Raji (cell line): ENCODE data around the gene CDH6.

Experiments used
- POLR2A ChIP-seq: IDR thresholded peaks from 2 replicates; pipeline ENCODE4 v1.6.1; 2011; ENCODE audit warnings: low read depth, low read length, control low read depth; ENCODE audit not compliant: insufficient read depth

The CDH6 gene

GRCh38 chr5:31193591-31194467, at the start of gene CDH6:
Gene CDH6, plus strand, starts transcription at chr5:31193686. Its CDS starts 73,788 bp downstream, at chr5:31267474.
- no peak for TF ChIP-seq POLR2A

GRCh38 chr5:31144364-31144763, 49.1 kb upstream of the CDH6 start:
- TF ChIP-seq POLR2A = no peak

DNA sequence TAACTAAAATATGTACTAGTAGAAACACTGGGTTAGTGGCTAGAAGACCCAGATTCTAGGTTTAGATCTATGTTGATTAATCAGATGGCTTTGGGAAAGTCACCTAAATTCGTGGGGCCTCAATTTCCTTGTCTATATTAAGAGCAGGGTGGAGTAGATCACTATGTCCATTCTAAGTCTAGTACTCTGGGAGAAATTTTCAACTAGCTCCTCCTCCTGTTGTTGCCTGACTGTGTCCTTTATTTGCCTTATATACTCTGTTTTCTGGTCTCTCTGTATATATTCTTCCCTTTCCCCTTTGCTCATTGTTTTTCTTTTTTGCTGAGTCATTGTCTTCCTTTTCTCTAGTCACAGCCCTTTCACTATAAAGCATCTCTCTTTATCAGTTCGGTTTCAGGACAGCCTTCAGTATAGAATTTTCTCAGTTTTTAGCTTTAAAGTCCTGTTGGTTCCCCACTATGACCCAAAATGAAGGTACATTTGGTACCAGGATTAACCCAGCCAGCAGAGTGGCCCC, 44.5 kb upstream of the CDH6 start:
- TF ChIP-seq POLR2A = no peak

DNA sequence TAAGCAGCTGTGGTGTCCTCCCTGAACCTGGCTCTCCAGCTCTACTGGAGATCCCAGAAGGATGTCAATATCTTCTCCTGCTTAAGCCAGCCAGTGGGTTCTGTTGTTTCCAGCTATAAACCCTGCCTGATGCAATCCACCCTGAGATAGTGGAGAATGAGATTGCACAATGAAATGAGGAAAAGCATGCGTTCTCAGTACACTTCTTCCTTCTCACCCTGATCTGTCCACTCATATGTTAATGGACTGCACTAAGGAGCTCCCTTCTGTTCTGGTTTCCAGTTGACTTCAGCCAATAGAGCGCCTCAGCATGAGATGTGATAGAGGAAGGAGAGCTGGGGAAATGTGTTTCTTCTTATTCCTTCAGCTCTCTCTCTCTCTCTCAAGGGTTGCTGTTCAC, 40.0 kb upstream of the CDH6 start:
- TF ChIP-seq POLR2A = no peak

DNA sequence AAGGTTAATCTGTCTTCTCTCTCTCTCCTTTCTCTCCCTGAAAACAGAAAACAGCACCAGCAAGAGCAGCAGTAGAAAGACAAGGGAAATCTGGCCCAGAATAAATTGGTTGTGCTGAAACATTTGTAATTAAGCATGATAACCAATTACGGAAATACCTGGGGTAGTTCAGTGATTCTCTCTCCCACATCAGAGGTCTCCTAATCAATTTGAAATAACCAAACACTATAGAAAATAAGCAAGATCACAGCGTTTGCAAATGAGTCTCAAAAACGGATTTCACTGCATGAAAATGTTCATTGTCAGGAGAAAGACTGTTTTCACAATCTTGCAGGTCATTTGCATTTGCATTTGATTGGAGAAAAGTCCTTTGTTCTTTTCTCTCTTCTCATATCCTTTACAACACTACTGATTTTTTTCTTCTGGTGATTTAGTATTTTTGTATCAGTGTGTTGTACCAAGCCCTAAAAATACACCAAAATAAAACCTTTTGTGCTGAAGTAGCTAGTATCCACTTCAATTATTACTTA, 36.8 kb upstream of the CDH6 start:
- no peak for TF ChIP-seq POLR2A

- TF ChIP-seq POLR2A = no peak
Observed at GRCh38 chr5:31157720-31158119, 35.8 kb upstream of the CDH6 start.

DNA sequence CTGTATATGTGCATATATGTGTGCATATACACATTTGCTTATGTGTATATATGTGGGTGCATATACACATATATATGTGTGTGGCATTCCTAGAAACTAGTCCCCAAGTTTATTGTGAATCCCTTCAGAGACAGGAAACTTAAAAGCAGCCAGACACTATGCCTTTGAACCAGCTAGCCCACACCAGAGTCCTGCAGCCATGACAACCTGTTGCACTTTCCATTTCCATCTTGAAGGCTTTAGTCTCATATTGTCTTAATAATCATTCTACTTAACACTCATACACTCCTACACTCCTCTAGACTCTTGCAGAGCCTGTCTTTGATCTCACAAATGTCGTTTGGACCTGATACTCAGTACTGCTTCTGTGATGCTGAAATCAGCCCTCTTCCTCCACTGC, 34.8 kb upstream of the CDH6 start:
- no peak for TF ChIP-seq POLR2A

DNA sequence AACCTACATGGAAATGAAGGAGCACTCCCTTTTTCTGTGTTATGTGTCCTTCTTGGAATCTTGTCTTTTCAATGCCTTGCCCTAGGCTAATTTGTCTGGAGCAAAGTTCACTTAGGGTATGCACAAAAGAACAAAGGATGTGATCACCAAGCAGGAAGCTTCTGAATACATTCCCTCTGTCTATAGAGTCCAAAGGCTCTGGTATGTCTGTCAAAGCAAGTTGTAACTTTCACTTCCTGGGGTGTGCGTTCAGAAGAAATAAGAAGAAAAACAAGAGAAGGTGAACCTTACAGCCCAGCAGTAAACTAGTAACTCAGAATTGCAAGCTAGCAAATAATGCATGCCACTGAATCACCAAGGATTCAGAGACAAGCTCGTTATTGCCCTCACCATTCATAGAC, 31.7 kb upstream of the CDH6 start:
- TF ChIP-seq POLR2A = no peak

DNA sequence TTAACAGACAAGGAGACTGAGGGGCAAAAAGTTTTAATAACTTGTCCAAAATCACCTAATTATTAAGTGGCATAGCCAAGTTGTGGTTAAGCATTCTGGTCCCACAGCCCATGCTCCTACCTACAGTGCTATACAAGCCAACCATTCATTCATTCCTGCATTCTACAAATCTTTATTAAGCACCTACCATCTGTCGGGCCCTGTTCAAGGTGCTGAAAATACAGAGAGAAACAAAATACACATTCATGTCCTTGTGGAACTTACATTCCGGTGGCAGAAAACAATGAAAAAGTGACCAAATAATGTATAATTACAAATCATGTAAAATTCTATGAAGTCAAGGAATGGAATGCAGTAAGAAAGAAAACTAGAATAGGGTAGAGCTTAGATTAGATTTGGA, 27.8 kb upstream of the CDH6 start:
- no peak for TF ChIP-seq POLR2A

- no peak for TF ChIP-seq POLR2A
Observed at GRCh38 chr5:31169379-31169778, 24.1 kb upstream of the CDH6 start.

GRCh38 chr5:31172881-31173280, 20.6 kb upstream of the CDH6 start:
- TF ChIP-seq POLR2A = no peak

- TF ChIP-seq POLR2A = no peak
Observed at GRCh38 chr5:31173614-31174013, 19.9 kb upstream of the CDH6 start.

DNA sequence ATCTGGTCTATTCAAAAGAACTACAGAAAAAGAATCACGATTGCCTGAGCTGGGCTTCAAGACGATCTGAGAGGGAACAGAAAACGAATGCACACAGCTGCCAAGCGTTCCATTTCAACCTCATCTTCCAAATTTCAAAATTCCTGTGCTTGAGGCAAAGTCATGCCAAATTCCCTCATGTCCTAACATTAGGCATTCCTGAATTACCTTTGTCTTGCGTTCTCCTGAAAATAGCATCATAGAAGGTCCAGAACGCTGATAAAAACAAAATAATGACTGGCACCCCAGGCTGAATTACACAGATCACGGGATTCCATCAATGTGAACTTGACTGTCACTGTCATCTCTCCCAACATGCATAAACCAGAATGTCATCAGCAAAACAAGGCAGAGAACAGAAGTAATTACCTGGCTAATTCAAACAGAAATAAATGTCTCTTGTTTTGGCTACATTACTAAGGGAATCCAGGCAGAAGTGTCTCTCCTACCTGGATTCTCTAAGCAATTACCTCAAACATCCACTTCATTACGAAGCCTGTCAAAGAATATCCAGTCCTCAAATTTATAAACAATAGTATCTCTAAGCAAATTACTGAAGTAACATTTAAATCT, 12.0 kb upstream of the CDH6 start:
- no peak for TF ChIP-seq POLR2A

DNA sequence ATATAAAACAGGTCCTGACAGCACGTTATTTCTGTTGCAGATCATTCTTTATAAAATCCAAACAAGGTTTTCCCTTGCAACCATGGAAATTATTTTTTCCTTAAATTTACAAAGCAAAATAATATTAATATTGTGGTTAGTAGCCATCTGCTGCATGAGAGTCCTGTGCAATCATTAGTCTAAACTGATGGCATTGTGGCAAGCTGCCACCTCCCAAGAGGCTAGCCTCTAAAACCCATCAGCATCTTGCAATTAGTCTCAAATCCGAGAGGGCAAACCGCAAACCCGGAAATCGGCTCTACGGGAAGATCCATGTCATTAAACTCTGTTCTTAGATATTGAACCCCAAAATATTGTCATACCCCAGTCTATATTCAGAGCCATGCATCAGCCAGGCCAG, 11.3 kb upstream of the CDH6 start:
- TF ChIP-seq POLR2A = no peak

- TF ChIP-seq POLR2A = no peak
Observed at GRCh38 chr5:31185951-31186350, 7.5 kb upstream of the CDH6 start.

DNA sequence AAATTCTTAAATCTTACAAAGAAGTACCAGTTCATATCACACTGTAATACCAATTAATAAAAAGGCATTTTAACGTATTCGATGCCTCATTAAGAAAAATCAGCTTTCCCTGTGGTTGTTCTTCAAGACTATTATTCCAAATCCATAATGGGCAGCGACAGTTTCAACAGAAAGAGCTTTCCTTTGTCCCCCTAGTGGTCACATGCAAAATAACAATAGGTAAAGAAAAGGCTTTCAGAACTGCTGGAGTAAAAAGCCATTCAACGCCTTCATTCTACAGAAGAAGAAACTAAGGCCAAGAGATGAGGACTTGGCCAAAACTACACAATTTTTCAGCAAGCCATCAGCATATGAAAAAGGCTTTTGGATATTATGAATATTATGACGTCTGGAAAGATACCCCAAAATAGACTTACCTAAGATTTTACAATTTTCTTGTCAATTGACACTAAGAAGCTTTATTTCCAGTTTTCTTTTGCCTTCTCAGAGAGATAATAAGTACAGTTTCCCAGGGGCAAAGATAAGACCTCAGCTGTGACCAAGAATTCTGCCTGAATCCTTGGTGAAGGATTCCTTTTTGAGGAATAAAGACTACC, 6.7 kb upstream of the CDH6 start:
- no peak for TF ChIP-seq POLR2A
